DND-41 (cell line): Measurements from ENCODE around the gene CDK5RAP1.

Source experiments
- ATAC-seq: fragments of 200-7000 bp; cut with Tn5 transposase; 3 replicates; pipeline ENCODE4 v1.9.1; 2021; ENCODE audit warnings: low read depth; ENCODE audit not compliant: insufficient read depth
- DNase-seq: peaks from one replicate; pipeline ENCODE4 v3.0.0-alpha.2; 2020
- H2AFZ ChIP-seq: 2 replicates; pipeline ENCODE4 v1.6.0; 2012; ENCODE audit warnings: low read depth, low read length
- H3K27ac ChIP-seq: 2 replicates; pipeline ENCODE4 v1.5.1; 2012; ENCODE audit warnings: low read length, inconsistent platforms
- H3K27me3 ChIP-seq: fragments of 200-600 bp; sonication (generic); 2 replicates; pipeline ENCODE4 v1.6.0; 2012; ENCODE audit warnings: low read length, mild to moderate bottlenecking, inconsistent platforms; ENCODE audit not compliant: insufficient read depth, poor library complexity
- H3K36me3 ChIP-seq: 2 replicates; pipeline ENCODE4 v1.5.1; 2012; ENCODE audit warnings: low read length, inconsistent platforms; ENCODE audit not compliant: insufficient read depth
- H3K4me1 ChIP-seq: 2 replicates; pipeline ENCODE4 v1.5.1; 2012; ENCODE audit warnings: mild to moderate bottlenecking, low read length; ENCODE audit not compliant: insufficient read depth
- H3K4me2 ChIP-seq: 2 replicates; pipeline ENCODE4 v1.6.0; 2012; ENCODE audit warnings: mild to moderate bottlenecking, moderate library complexity, low read length, inconsistent platforms; ENCODE audit not compliant: insufficient read depth
- H3K4me3 ChIP-seq, 2 experiments: fragments of 200-600 bp in 1 of 2; shearing (Covaris generic) in 1 of 2; 2 replicates each; pipeline ENCODE4 v1.5.1; 2012 to 2016; ENCODE audit warnings: inconsistent platforms in 2 of 2, low read length in 2 of 2, mild to moderate bottlenecking in 2 of 2, low read depth in 1 of 2, moderate library complexity in 1 of 2
- H3K79me2 ChIP-seq: 2 replicates; pipeline ENCODE4 v1.6.0; 2012; ENCODE audit warnings: low read length, inconsistent platforms; ENCODE audit not compliant: insufficient read depth
- H3K9ac ChIP-seq: 2 replicates; pipeline ENCODE4 v1.6.0; 2012; ENCODE audit warnings: low read depth, mild to moderate bottlenecking, inconsistent platforms, low read length, moderate library complexity
- H3K9me3 ChIP-seq: 2 replicates; pipeline ENCODE4 v1.5.1; 2012; ENCODE audit warnings: low read length, moderate library complexity, mild to moderate bottlenecking, inconsistent platforms; ENCODE audit not compliant: insufficient read depth, severe bottlenecking
- H4K20me1 ChIP-seq: 2 replicates; pipeline ENCODE4 v1.6.0; 2012; ENCODE audit warnings: low read length; ENCODE audit not compliant: insufficient read depth
- EZH2 ChIP-seq: IDR thresholded peaks from 3 replicates; pipeline ENCODE4 v1.6.1; 2012; ENCODE audit warnings: borderline replicate concordance, low read depth, mild to moderate bottlenecking, moderate library complexity, low read length, inconsistent platforms; ENCODE audit not compliant: severe bottlenecking
- TF ChIP-seq, protein P1 (sequence below): IDR thresholded peaks from 2 replicates; pipeline ENCODE4 v1.5.1; 2012; ENCODE audit warnings: borderline replicate concordance, low read length, moderate library complexity, mild to moderate bottlenecking; ENCODE audit not compliant: poor library complexity, severe bottlenecking; ENCODE audit errors: extremely low read depth

The CDK5RAP1 gene

DNA sequence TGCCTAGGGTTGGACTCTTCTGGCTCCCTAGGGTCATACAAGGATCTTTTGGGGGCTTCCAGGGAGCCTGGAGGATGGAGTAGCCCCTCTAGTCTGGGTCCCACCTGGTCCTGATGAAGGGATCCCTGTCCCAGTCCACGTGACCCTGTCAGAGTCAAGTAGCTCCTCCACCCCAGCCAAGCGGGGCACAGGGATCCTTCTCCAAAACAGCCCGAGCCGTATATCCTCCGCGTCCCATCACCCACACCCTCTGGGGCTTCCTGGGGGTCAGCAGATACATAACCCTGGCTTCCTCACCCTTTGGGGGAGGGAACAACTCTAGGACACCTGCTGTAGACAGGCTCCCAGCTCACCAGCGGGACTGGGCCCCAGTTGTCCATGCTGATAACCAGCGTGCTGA is 90.3 kb downstream of the CDK5RAP1 start:
- 0 out of 2 replicates have a peak, but pooled peaks cover 3% of the 10 kb centered on the region for H3K4me1 ChIP-seq
- H3K9me3 ChIP-seq: no peaks in the 10 kb centered on the region
- DNase-seq: no peak
- H3K79me2 ChIP-seq: no peaks in the 10 kb centered on the region
- H3K27me3 ChIP-seq: no peaks in the 10 kb centered on the region
- no peak overlapping the region for H3K27ac ChIP-seq
- TF ChIP-seq EZH2: no peak
- TF ChIP-seq, protein P1, sequence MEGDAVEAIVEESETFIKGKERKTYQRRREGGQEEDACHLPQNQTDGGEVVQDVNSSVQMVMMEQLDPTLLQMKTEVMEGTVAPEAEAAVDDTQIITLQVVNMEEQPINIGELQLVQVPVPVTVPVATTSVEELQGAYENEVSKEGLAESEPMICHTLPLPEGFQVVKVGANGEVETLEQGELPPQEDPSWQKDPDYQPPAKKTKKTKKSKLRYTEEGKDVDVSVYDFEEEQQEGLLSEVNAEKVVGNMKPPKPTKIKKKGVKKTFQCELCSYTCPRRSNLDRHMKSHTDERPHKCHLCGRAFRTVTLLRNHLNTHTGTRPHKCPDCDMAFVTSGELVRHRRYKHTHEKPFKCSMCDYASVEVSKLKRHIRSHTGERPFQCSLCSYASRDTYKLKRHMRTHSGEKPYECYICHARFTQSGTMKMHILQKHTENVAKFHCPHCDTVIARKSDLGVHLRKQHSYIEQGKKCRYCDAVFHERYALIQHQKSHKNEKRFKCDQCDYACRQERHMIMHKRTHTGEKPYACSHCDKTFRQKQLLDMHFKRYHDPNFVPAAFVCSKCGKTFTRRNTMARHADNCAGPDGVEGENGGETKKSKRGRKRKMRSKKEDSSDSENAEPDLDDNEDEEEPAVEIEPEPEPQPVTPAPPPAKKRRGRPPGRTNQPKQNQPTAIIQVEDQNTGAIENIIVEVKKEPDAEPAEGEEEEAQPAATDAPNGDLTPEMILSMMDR: no peak
- no peak overlapping the region for H2AFZ ChIP-seq
- no peak overlapping the region for H3K4me3 ChIP-seq
- no peak for ATAC-seq
- no peaks in the 10 kb centered on the region; the same call in 1 of the 2 replicates for H4K20me1 ChIP-seq
- no peak overlapping the region for H3K9ac ChIP-seq
- H3K4me2 ChIP-seq: no peak overlapping the region
- no peaks in the 10 kb centered on the region for H3K36me3 ChIP-seq

DNA sequence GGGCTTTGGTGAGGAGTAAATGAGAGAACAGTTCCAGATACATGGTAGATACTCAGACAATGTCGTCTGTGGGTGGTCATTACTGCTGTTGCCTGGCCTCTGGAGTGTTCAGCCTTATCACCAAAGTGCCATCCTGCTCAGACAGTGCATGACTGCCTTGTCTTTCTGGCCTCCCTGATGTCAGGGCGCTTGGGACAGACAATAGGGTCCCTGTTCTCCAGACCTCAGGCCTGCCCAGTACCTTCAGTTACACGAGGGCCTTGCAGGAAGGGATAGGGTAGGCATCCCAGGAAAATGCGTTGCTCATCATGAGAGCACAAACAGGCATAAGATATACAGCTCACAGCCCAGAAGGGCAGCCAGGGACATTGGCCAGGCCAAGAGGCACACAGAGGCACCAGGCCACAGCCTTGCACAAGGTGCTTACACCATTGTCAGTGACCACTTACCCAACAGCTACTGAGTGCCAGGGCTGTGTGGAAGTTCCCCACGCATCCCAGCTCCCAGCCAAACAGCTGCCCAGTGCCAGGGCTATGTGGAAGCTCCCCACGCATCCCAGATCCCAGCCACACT is 90.9 kb downstream of the CDK5RAP1 start:
- H3K9me3 ChIP-seq: no peaks in the 10 kb centered on the region
- no peak overlapping the region for H2AFZ ChIP-seq
- 0 out of 2 replicates have a peak, but pooled peaks cover 3% of the 10 kb centered on the region for H3K4me1 ChIP-seq
- H3K36me3 ChIP-seq: no peaks in the 10 kb centered on the region
- no peak for ATAC-seq
- H3K27ac ChIP-seq: no peak overlapping the region
- no peak for DNase-seq
- no peak overlapping the region for H3K9ac ChIP-seq
- no peaks in the 10 kb centered on the region for H3K27me3 ChIP-seq
- no peak overlapping the region for H3K4me2 ChIP-seq
- H4K20me1 ChIP-seq: no peaks in the 10 kb centered on the region; the same call in 1 of the 2 replicates
- TF ChIP-seq, protein P1: no peak
- TF ChIP-seq EZH2: no peak
- H3K4me3 ChIP-seq: no peak overlapping the region
- no peaks in the 10 kb centered on the region for H3K79me2 ChIP-seq

DNA sequence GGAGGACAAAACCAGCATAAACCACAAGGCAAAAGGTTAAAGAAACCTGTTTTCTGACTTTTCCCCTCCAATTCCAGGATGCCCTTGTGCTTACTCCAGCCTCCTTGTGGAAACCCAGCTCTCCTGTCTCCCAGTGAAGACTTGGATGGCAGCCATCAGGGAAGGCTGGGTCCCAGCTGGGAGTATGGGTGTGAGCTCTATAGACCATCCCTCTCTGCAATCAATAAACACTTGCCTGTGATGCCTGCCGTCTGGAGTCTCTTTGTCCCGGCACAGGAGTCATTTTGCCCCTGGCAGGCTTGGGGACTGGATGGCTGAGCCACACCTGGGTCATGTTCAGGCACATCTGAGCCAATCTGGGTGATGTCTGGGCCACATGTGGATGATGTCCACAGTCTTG is 91.7 kb downstream of the CDK5RAP1 start:
- Histone ChIP-seq H3K4me3 (no peak overlapping the region), H3K4me1 (0 out of 2 replicates have a peak, but pooled peaks cover 3% of the 10 kb centered on the region), H3K27me3 (no peaks in the 10 kb centered on the region), H3K79me2 (no peaks in the 10 kb centered on the region), H2AFZ (no peak overlapping the region), H4K20me1 (no peaks in the 10 kb centered on the region; the same call in 1 of the 2 replicates), H3K27ac (no peak overlapping the region), H3K4me2 (no peak overlapping the region), H3K9ac (no peak overlapping the region), H3K9me3 (no peaks in the 10 kb centered on the region), H3K36me3 (no peaks in the 10 kb centered on the region)
- DNase-seq (no peak), ATAC-seq (no peak)
- TF ChIP-seq, protein P1: no peak
- no peak for TF ChIP-seq EZH2
